Measurements from ENCODE around the gene FOLH1.
A peak's percentile ranks its signal among the peaks of the same experiment; 100 is the strongest.
"Not testable (repeated sequence)": the region's sequence is repeated elsewhere in the genome, so short reads cannot be mapped to it uniquely, and the experiment has no call there.

FOLH1 gene

GRCh38 chr11:49208006-49208721 is at the start of gene FOLH1:
TSS of gene FOLH1 (minus strand) at chr11:49208602. CDS start at chr11:49208409, 193 bp downstream.
- peak; percentile 1 for DNase-seq

- not testable (repeated sequence) for DNase-seq
These were observed 46.7 kb upstream of the FOLH1 start for GRCh38 chr11:49255148-49255547.

GRCh38 chr11:49251212-49251611 is 42.8 kb upstream of the FOLH1 start:
- DNase-seq: not testable (repeated sequence)

- DNase-seq: not testable (repeated sequence)
These were observed 42.2 kb upstream of the FOLH1 start for GRCh38 chr11:49250398-49251115.

GRCh38 chr11:49249363-49249762 is 41.0 kb upstream of the FOLH1 start:
- DNase-seq: not testable (repeated sequence)

- not testable (repeated sequence) for DNase-seq
These were observed 25.3 kb upstream of the FOLH1 start for GRCh38 chr11:49233685-49234084.

- not testable (repeated sequence) for DNase-seq
These were observed 24.6 kb upstream of the FOLH1 start for GRCh38 chr11:49233019-49233418.

- not testable (repeated sequence) for DNase-seq
These were observed 23.3 kb upstream of the FOLH1 start for GRCh38 chr11:49231725-49232124.

GRCh38 chr11:49230534-49230933 is 22.1 kb upstream of the FOLH1 start:
- not testable (repeated sequence) for DNase-seq

GRCh38 chr11:49230001-49230400 is 21.6 kb upstream of the FOLH1 start:
- DNase-seq: not testable (repeated sequence)

GRCh38 chr11:49229136-49229535 is 20.7 kb upstream of the FOLH1 start:
- not testable (repeated sequence) for DNase-seq

GRCh38 chr11:49225255-49225785 is 16.9 kb upstream of the FOLH1 start:
- DNase-seq: not testable (repeated sequence)

GRCh38 chr11:49221112-49221511 is 12.7 kb upstream of the FOLH1 start:
- DNase-seq: no peak

- DNase-seq: no peak
These were observed 4.7 kb upstream of the FOLH1 start for GRCh38 chr11:49213026-49213560.

GRCh38 chr11:49206999-49207398 is 1.4 kb downstream of the FOLH1 start:
- DNase-seq: not testable (repeated sequence)

- DNase-seq: no peak
These were observed 6.0 kb downstream of the FOLH1 start for GRCh38 chr11:49202287-49202976.

- DNase-seq: not testable (repeated sequence)
These were observed 11.6 kb downstream of the FOLH1 start for GRCh38 chr11:49196775-49197174.

- DNase-seq: not testable (repeated sequence)
These were observed 12.4 kb downstream of the FOLH1 start for GRCh38 chr11:49196002-49196401.

- not testable (repeated sequence) for DNase-seq
These were observed 18.1 kb downstream of the FOLH1 start for GRCh38 chr11:49190287-49190686.

- not testable (repeated sequence) for DNase-seq
These were observed 22.2 kb downstream of the FOLH1 start for GRCh38 chr11:49186225-49186624.

GRCh38 chr11:49185597-49185996 is 22.8 kb downstream of the FOLH1 start:
- DNase-seq: not testable (repeated sequence)

- not testable (repeated sequence) for DNase-seq
These were observed 23.6 kb downstream of the FOLH1 start for GRCh38 chr11:49184756-49185155.

GRCh38 chr11:49177936-49178335 is 30.5 kb downstream of the FOLH1 start:
- not testable (repeated sequence) for DNase-seq
